HG03565 (cell line): ENCODE measurements around the gene NBPF1.
"Not testable (repeated sequence)": the region's sequence is repeated elsewhere in the genome, so short reads cannot be mapped to it uniquely, and the experiment has no call there.

ENCODE experiments used
- ATAC-seq: cut with Tn5 transposase; IDR thresholded peaks from one replicate; pipeline ENCODE4 v1.9.1; 2021; ENCODE audit warnings: mild to moderate bottlenecking, moderate library complexity; ENCODE audit not compliant: unreplicated experiment

The NBPF1 gene

DNA sequence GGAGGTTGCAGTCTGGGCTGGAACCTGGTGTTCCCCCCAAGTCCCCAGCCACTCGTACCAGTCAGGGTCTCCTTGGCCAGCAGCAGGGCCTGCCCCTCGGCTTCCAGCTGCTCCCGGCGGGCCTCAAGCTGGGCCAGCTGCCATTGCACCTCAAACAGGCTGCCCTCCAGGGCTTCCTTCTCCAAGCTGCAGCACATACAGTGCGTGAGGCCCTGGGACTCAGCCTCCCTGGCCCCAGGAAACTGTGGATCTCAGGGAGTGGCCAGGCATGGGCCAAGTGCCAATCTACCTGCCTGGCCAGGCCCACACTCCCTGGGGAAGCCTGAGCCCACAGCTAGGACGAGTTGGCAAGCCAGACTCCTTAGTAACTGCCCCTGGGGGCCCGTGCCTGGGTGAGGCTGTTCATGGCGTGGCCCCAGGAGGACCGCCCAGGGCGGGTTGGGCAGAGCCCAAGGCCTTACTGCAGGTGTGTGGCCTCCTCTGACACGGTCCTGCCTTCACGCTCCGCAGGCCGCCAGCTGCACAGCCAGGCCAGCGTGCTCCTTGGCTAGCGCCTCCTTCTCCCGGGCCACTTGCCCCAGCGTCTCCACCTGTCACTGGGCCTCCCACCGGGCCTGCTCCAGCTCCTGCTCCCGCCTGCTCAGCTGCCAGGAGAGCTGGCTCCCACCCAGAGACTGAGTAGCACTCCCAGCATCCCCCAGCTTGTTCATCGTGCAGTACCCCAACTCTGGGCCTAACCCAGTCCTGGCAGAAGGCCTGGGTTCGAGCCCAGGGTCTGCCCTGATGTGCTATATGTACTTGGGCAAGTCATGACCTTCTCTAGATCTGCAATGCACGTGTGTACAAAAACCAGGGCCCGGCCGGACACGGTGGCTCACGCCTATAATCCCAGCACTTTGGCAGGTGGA lies 10.7 kb upstream of the NBPF1 start:
- not testable (repeated sequence) for ATAC-seq

DNA sequence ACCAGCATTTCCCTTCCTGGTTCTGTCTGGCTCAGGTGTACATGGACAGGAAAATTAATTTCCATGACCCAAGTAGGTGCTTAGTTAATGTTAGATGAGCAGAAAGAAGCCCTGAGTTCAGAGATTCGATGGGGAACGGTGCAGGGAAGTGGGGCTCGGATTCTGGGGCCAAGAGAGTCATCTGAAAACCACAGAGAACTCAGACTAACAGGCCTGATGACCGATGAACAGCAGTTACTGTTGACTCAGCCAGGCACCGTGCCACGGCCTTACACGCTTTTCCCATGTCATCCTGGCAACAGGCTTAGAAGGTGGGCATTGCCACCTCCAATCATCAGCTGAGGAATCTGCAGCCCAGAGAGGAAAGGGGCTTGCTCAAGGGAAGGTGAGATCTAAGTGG lies 10.0 kb upstream of the NBPF1 start:
- not testable (repeated sequence) for ATAC-seq

- ATAC-seq, result not testable (repeated sequence)
Measured at GRCh38 chr1:16621681-16622315, 8.4 kb upstream of the NBPF1 start.

- no peak for ATAC-seq
Measured at GRCh38 chr1:16621300-16621658, 7.9 kb upstream of the NBPF1 start.

DNA sequence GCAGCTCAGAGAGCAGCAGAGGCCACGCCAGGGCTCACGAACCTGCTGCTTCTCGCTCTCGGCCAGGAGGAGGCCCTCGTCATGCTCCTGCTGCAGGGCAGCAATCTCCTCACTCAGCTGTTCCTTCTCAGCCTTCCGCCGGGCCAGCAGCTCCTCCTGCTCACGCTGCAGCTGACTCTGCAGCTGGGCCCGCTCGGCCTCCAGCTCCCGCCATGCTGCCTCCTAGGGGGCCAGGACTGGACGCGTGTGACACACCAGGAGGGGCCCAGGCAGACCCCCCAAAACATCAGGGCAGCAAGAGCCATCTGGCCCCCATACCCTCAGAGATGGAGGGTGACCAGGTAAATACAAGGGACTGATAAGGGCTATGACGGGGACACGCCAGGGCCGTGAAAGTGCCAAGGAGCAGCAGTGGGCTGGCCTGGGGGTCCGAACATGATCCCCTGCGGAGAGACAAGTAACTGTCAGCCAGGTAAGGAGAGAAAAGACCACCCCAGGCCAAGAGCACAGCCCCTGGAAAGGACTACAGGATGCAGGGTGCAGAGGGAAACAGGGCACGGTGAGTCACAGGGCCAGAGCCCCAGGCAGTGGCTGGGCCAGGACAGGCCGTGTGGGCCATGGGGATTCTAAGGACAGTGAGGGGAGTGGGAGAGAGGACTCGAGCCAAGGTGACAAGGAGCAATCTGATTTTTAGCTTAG lies 6.6 kb upstream of the NBPF1 start:
- not testable (repeated sequence) for ATAC-seq

DNA sequence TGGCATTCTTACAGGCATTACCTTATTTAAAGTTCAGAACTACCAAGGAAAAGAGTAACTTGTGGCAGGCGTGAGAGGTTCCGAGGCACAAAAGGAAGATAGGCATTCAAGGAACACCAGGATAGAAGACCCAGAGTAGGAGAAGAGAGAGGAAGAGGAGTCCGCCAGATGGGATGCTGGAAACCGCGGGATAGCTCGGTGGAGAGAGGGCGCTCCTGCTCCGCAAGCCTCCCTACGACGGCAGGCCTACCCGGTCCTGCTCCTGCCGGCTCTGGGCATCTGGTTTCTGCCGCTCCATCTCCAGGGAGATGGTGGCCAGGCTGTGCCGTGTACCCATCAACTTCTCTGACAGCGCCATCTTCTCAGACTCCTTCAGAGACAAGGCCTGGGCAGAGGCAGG lies 5.4 kb upstream of the NBPF1 start:
- ATAC-seq, result no peak

DNA sequence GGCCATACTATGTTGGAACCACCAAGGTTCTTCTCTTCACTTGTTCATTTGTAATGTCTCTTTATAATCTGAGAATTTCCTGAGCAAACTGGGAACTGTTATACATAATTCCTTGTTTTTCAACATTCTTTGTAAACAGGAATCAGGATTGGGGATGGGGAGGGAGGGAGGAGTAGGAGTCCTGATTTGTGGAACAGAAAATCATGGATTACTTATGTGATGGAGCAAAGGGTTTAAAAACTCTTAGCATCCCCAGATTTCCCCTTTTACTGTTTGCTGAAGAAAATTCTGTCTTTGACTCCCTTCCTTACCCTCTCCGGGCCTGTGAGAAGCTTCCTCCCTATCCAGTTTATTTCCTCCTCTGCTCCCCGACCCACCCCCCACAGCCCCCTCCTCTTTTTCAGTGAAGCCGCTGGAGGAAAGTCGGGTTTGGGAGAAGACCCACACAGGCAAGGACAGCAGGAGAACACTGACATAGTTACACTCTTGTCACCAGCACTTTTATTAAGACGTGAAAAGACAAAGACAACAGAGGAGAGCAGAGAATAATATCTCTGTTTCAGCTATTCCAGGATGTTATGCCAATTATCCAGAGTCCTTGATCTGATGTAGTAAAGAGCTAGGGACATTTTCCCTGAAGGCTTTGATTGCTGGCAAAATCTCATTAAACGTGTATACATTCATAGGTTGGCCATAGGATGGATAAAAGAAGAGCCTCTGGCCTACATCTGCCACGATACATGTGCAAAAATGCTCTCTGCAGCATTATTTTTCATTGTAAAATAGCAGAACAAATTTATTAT lies 4.6 kb upstream of the NBPF1 start:
- ATAC-seq, result no peak

GRCh38 chr1:16617114-16617631 lies 3.8 kb upstream of the NBPF1 start:
- no peak for ATAC-seq

GRCh38 chr1:16615253-16616252 lies 2.2 kb upstream of the NBPF1 start:
- ATAC-seq, result no peak

DNA sequence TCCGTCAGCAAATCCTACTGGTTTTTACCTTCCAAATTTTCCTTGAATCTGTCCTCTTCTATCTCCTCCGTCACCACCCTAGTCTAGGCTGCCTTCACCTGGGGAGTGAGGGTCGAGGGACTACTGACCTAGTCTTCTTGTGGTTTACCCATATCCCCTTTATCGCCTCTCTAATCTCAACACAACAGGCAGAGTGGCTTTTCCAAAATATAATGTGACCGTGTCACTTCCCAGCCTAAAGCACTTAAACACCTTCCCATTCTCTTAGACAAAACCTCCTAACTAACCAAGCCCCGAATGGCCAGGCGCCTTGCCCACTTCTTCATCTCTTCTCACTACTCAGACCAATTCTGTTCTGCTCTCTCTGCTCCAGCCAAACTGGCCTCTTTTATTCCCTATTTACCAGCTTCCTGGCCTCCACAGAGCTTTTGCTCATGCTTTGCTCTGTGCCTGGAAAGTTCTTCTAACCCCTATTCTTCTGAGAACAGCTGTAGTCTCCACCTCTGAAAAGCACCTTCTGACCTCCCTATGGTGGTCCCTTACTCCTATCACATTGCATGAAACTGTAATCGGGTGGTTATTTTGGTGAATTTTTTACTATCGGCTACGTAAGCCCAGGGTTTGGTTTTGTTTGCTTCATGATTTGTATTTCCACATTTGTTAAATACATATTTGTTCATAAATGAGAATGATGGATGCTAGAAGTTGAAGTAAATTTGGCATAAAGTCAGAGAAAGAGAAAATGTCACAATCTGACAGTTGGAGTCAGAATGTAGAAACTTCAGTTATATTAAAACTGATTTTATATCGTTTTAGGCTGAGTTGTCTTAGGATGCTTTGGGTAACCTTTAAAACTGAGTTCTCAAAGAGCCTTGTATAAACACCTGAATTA lies 1.2 kb upstream of the NBPF1 start:
- ATAC-seq, result no peak

GRCh38 chr1:16612332-16613172 lies 812 bp downstream of the NBPF1 start:
- ATAC-seq, result no peak

DNA sequence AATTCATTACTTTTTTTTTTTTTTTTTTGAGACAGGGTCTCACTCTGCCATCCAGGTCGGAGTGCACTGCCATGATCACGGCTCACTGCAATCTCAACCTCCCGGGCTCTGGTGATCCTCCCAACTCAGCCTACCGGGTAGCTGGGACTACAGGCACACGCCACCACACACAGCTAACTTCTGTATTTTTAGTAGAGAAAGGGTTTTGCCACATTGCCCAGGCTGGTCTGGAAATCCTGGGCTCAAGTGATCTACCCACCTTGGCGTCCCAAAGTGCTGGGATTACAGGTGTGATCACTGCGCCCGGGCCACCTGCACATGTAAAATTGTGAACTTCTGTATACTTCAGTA lies 1.4 kb downstream of the NBPF1 start:
- ATAC-seq, result not testable (repeated sequence)

DNA sequence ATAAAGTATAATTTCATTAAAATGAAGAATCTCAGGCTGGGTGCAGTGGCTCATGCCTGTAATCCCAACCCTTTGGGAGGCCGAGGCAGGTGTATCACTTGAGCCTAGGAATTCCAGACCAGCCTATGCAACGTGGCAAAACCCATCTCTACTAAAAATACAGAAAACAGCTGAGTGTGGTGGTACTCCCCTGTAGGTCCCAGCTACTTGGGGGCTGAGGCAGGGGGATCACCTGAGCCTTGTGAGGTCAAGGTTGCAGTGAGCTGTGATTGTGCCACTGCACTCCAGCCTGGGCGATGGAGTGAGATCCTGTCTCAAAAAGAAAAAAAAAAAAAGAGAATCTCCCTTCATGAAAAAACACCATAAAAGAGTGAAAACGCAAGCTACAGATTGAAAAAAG lies 2.2 kb downstream of the NBPF1 start:
- ATAC-seq, result not testable (repeated sequence)

GRCh38 chr1:16610553-16610952 lies 2.8 kb downstream of the NBPF1 start:
- not testable (repeated sequence) for ATAC-seq

GRCh38 chr1:16609761-16610160 lies 3.6 kb downstream of the NBPF1 start:
- ATAC-seq, result not testable (repeated sequence)

GRCh38 chr1:16608838-16609560 lies 4.4 kb downstream of the NBPF1 start:
- ATAC-seq, result no peak
